GM19193 (cell line): ENCODE data around the gene THSD4.

Experiments used
- POLR2A ChIP-seq: IDR thresholded peaks from 4 replicates; pipeline ENCODE4 v1.6.1; 2011; ENCODE audit not compliant: insufficient read depth, insufficient read length; ENCODE audit errors: extremely low read depth

The THSD4 gene

GRCh38 chr15:71124937-71125790, 9.9 kb downstream of the THSD4 start:
- no peak for TF ChIP-seq POLR2A

- TF ChIP-seq POLR2A = no peak
Observed at GRCh38 chr15:71125831-71126450, 10.7 kb downstream of the THSD4 start.

- no peak for TF ChIP-seq POLR2A
Observed at GRCh38 chr15:71127083-71127482, 11.8 kb downstream of the THSD4 start.

- no peak for TF ChIP-seq POLR2A
Observed at GRCh38 chr15:71128939-71129562, 13.8 kb downstream of the THSD4 start.

GRCh38 chr15:71129669-71130068, 14.4 kb downstream of the THSD4 start:
- TF ChIP-seq POLR2A = no peak

- no peak for TF ChIP-seq POLR2A
Observed at GRCh38 chr15:71131601-71132362, 16.5 kb downstream of the THSD4 start.

- TF ChIP-seq POLR2A = no peak
Observed at GRCh38 chr15:71133747-71134472, 18.6 kb downstream of the THSD4 start.

GRCh38 chr15:71136159-71136783, 21.0 kb downstream of the THSD4 start:
- TF ChIP-seq POLR2A = no peak

GRCh38 chr15:71136793-71137518, 21.7 kb downstream of the THSD4 start:
- no peak for TF ChIP-seq POLR2A

GRCh38 chr15:71138473-71138872, 23.2 kb downstream of the THSD4 start:
- no peak for TF ChIP-seq POLR2A

- TF ChIP-seq POLR2A = no peak
Observed at GRCh38 chr15:71139241-71139640, 24.0 kb downstream of the THSD4 start.

GRCh38 chr15:71141572-71141971, 26.3 kb downstream of the THSD4 start:
- TF ChIP-seq POLR2A = no peak

- no peak for TF ChIP-seq POLR2A
Observed at GRCh38 chr15:71142780-71143179, 27.5 kb downstream of the THSD4 start.
